Activated T-helper 1 cell treated with Interleukin-2 at 50 U/mL for 16 hours (primary cell): ENCODE measurements around the gene PRR19.
A peak's percentile ranks its signal among the peaks of the same experiment; 100 is the strongest.

Experiments
- DNase-seq: peaks from one replicate; pipeline ENCODE4 v3.0.0-alpha.2; 2020; ENCODE audit warnings: low read depth

The PRR19 gene

GRCh38 chr19:42295831-42296525, 6.0 kb upstream of the PRR19 start:
- DNase-seq = peak; percentile 77

- DNase-seq = no peak
These were observed 4.9 kb upstream of the PRR19 start for GRCh38 chr19:42297039-42297438.

GRCh38 chr19:42303101-42303464, 1.2 kb downstream of the PRR19 start:
- no peak for DNase-seq

GRCh38 chr19:42303876-42304275, 1.9 kb downstream of the PRR19 start:
- no peak for DNase-seq

- no peak for DNase-seq
These were observed 4.7 kb downstream of the PRR19 start for GRCh38 chr19:42306646-42307045.

- no peak for DNase-seq
These were observed 7.8 kb downstream of the PRR19 start for GRCh38 chr19:42309686-42310085.

GRCh38 chr19:42311657-42312056, 9.7 kb downstream of the PRR19 start:
- no peak for DNase-seq

- DNase-seq = no peak
These were observed 10.4 kb downstream of the PRR19 start for GRCh38 chr19:42312370-42312769.

GRCh38 chr19:42313096-42313839, 11.3 kb downstream of the PRR19 start, which contains the start of gene TMEM145:
TMEM145 (plus strand) TSS chr19:42313309; CDS start chr19:42313377, 68 bp downstream.
- no peak for DNase-seq

GRCh38 chr19:42313840-42314755, 12.2 kb downstream of the PRR19 start:
- no peak for DNase-seq

- DNase-seq = no peak
These were observed 13.1 kb downstream of the PRR19 start for GRCh38 chr19:42315024-42315423.

- DNase-seq = no peak
These were observed 14.6 kb downstream of the PRR19 start for GRCh38 chr19:42316223-42317211.

GRCh38 chr19:42317535-42317934, 15.6 kb downstream of the PRR19 start:
- DNase-seq = no peak

- no peak for DNase-seq
These were observed 20.4 kb downstream of the PRR19 start for GRCh38 chr19:42322305-42322704.

- DNase-seq = no peak
These were observed 21.5 kb downstream of the PRR19 start for GRCh38 chr19:42323473-42323851.

- no peak for DNase-seq
These were observed 22.1 kb downstream of the PRR19 start for GRCh38 chr19:42323852-42324654.

- no peak for DNase-seq
These were observed 22.8 kb downstream of the PRR19 start for GRCh38 chr19:42324655-42325307.

- peak; percentile 97 for DNase-seq
These were observed 23.5 kb downstream of the PRR19 start, which contains the start of gene MEGF8 for GRCh38 chr19:42325308-42325895. MEGF8 (plus strand) TSS chr19:42325635; CDS start chr19:42326244, 609 bp downstream.
